ENCODE measurements around the gene FHIT.

Gene FHIT

GRCh38 chr3:59730591-59730990 is 1520.7 kb downstream of the FHIT start:
- no peak for DNase-seq (ENCODE audit: low read depth, low spot score)

GRCh38 chr3:59728587-59728908 is 1522.7 kb downstream of the FHIT start:
- no peak for DNase-seq (ENCODE audit: low read depth, low spot score)

- DNase-seq (ENCODE audit: low read depth, low spot score) = no peak
Observed at GRCh38 chr3:59727902-59728586, 1523.2 kb downstream of the FHIT start.

GRCh38 chr3:59726279-59726678 is 1525.0 kb downstream of the FHIT start:
- no peak for DNase-seq (ENCODE audit: low read depth, low spot score)

- no peak for DNase-seq (ENCODE audit: low read depth, low spot score)
Observed at GRCh38 chr3:59717679-59718205, 1533.5 kb downstream of the FHIT start.

- no peak for DNase-seq (ENCODE audit: low read depth, low spot score)
Observed at GRCh38 chr3:59714066-59714465, 1537.2 kb downstream of the FHIT start.

GRCh38 chr3:59710554-59710953 is 1540.7 kb downstream of the FHIT start:
- DNase-seq (ENCODE audit: low read depth, low spot score) = no peak

- no peak for DNase-seq (ENCODE audit: low read depth, low spot score)
Observed at GRCh38 chr3:59709702-59710553, 1541.3 kb downstream of the FHIT start.

GRCh38 chr3:59708202-59708601 is 1543.0 kb downstream of the FHIT start:
- no peak for DNase-seq (ENCODE audit: low read depth, low spot score)

GRCh38 chr3:59704292-59704691 is 1547.0 kb downstream of the FHIT start:
- DNase-seq (ENCODE audit: low read depth, low spot score) = no peak

- no peak for DNase-seq (ENCODE audit: low read depth, low spot score)
Observed at GRCh38 chr3:59699648-59700320, 1551.5 kb downstream of the FHIT start.
